Choroid plexus epithelial cell (primary cell): ENCODE measurements around the gene ZNF202.

ENCODE experiments used
- DNase-seq: peaks from one replicate; pipeline ENCODE4 v3.0.0-alpha.2; 2010; ENCODE audit warnings: low read depth
- H3K4me3 ChIP-seq: 2 replicates; pipeline ENCODE4 v1.5.1; 2011; ENCODE audit warnings: low read depth, mild to moderate bottlenecking, control low read depth, low read length, moderate library complexity
- CTCF ChIP-seq: conservative IDR thresholded peaks from 2 replicates; pipeline ENCODE4 v1.5.1; 2011; ENCODE audit warnings: low read depth, mild to moderate bottlenecking, control low read depth, inconsistent platforms, low read length, moderate library complexity

The ZNF202 gene

GRCh38 chr11:123741159-123742030 is at the start of gene ZNF202:
Gene ZNF202, minus strand, starts transcription at chr11:123741660. Its CDS starts 10,772 bp downstream, at chr11:123730888.
- H3K4me3 ChIP-seq = peak within 1 kb of the TSS; percentile 89
- peak; percentile 27 for TF ChIP-seq CTCF
- DNase-seq = peak; percentile 91

- no peak overlapping the region for H3K4me3 ChIP-seq
- no peak for DNase-seq
- no peak for TF ChIP-seq CTCF
Observed at GRCh38 chr11:123783536-123783935, 42.1 kb upstream of the ZNF202 start.

GRCh38 chr11:123778511-123778910 is 37.1 kb upstream of the ZNF202 start:
- TF ChIP-seq CTCF = no peak
- no peak for DNase-seq
- H3K4me3 ChIP-seq = no peak overlapping the region

GRCh38 chr11:123775715-123776549 is 34.5 kb upstream of the ZNF202 start:
- no peak overlapping the region for H3K4me3 ChIP-seq
- no peak for TF ChIP-seq CTCF
- DNase-seq = no peak

GRCh38 chr11:123775289-123775688 is 33.8 kb upstream of the ZNF202 start:
- no peak for DNase-seq
- TF ChIP-seq CTCF = no peak
- H3K4me3 ChIP-seq = no peak overlapping the region

GRCh38 chr11:123773959-123774358 is 32.5 kb upstream of the ZNF202 start:
- no peak for TF ChIP-seq CTCF
- H3K4me3 ChIP-seq = no peak overlapping the region
- DNase-seq = no peak
